ENCODE data around the gene CBX2.

Gene CBX2

DNA sequence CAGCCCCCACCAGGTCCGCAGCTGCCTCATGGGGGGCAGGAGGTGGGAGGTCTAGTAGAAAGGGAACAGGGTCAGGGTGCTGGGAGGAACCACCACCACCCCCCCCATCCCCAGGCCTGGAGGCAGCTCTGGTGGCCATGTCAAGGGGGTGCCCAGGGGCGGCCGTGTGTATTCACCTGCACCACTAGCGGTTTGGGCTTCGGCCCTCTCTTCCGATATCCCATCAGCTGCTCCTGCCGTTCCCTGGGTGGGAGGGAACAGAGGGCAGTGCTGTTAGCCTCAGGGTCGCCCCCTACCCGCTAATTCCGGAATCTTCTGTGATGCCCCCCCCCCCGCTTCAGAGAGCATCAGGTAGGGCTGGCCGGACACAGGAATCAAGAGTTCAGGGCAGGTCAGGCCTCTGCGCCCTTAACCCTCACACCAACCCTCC is 57.5 kb downstream of the CBX2 start:
- Histone ChIP-seq H3K27ac (ENCODE audit: low read depth, low read length) (no peak overlapping the region), H3K36me3 (ENCODE audit: control insufficient read depth, low read length) (peaks cover 55% of the 10 kb centered on the region), H3K79me2 (ENCODE audit: control insufficient read depth, low read length) (peaks cover 52% of the 10 kb centered on the region), H3F3A (ENCODE audit: control insufficient read depth, insufficient read depth) (peaks cover 20% of the 10 kb centered on the region), H3K4me2 (ENCODE audit: low read length) (no peak overlapping the region), H4K20me1 (ENCODE audit: control insufficient read depth, insufficient read depth, low read depth, low read length) (peaks cover 23% of the 10 kb centered on the region), H3K27me3 (ENCODE audit: control insufficient read depth, low read length) (peaks cover 6% of the 10 kb centered on the region), H3K4me3 (ENCODE audit: low read length) (no peak overlapping the region), H3K4me1 (ENCODE audit: control insufficient read depth, low read length) (peaks cover 46% of the 10 kb centered on the region), H3K9me2 (replicated peaks; ENCODE audit: control insufficient read depth, low read length) (no peaks in the 10 kb centered on the region), H3K9me3 (ENCODE audit: control insufficient read depth, insufficient read depth, low read length) (no peaks in the 10 kb centered on the region)
- TF ChIP-seq, protein P1, sequence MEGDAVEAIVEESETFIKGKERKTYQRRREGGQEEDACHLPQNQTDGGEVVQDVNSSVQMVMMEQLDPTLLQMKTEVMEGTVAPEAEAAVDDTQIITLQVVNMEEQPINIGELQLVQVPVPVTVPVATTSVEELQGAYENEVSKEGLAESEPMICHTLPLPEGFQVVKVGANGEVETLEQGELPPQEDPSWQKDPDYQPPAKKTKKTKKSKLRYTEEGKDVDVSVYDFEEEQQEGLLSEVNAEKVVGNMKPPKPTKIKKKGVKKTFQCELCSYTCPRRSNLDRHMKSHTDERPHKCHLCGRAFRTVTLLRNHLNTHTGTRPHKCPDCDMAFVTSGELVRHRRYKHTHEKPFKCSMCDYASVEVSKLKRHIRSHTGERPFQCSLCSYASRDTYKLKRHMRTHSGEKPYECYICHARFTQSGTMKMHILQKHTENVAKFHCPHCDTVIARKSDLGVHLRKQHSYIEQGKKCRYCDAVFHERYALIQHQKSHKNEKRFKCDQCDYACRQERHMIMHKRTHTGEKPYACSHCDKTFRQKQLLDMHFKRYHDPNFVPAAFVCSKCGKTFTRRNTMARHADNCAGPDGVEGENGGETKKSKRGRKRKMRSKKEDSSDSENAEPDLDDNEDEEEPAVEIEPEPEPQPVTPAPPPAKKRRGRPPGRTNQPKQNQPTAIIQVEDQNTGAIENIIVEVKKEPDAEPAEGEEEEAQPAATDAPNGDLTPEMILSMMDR (IDR thresholded peaks at IDR 0.05; ENCODE audit: low read depth, low read length, poor library complexity, severe bottlenecking) = no peak
- no peak for TF ChIP-seq EZH2phosphoT487 (IDR thresholded peaks at IDR 0.05; ENCODE audit: borderline replicate concordance, low read length)

DNA sequence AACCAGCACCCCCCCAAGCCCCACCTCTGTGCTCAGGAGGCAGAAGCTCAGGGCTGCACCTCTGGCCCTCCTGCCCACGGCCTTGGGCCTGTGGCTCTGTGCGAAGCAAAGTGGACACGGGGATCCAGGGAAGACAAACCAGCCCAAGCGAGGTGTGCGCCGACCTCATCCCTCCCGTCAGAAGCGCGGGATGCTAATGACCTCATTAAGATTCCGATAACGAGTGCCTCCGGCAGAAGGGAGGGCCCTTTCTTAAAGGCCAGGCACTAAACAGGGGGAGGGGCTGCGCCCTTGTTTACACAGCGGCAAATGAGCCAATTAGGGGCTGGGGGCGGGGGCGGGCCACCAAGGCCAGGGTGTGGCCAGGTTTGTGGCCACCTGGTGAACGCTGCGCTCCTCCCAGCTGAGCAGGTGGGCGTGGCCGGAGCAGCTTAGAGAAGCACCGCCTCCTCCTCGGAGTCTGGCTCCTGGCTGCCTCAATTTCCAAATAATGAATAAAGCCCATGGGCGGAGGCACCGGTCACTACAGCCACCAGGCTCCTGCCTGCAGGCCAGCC is 58.1 kb downstream of the CBX2 start:
- Histone ChIP-seq H3K9me2 (replicated peaks; ENCODE audit: control insufficient read depth, low read length) (no peaks in the 10 kb centered on the region), H3K4me3 (ENCODE audit: low read length) (peak overlapping the region; percentile 90), H3K79me2 (ENCODE audit: control insufficient read depth, low read length) (peaks cover 52% of the 10 kb centered on the region), H3K4me1 (ENCODE audit: control insufficient read depth, low read length) (peaks cover 40% of the 10 kb centered on the region), H3K27ac (ENCODE audit: low read depth, low read length) (peak overlapping the region; percentile 88), H4K20me1 (ENCODE audit: control insufficient read depth, insufficient read depth, low read depth, low read length) (peaks cover 20% of the 10 kb centered on the region), H3K27me3 (ENCODE audit: control insufficient read depth, low read length) (peaks cover 11% of the 10 kb centered on the region), H3F3A (ENCODE audit: control insufficient read depth, insufficient read depth) (peaks cover 16% of the 10 kb centered on the region), H3K9me3 (ENCODE audit: control insufficient read depth, insufficient read depth, low read length) (no peaks in the 10 kb centered on the region), H3K36me3 (ENCODE audit: control insufficient read depth, low read length) (peaks cover 55% of the 10 kb centered on the region), H3K4me2 (ENCODE audit: low read length) (peak overlapping the region; percentile 98)
- no peak for TF ChIP-seq EZH2phosphoT487 (IDR thresholded peaks at IDR 0.05; ENCODE audit: borderline replicate concordance, low read length)
- TF ChIP-seq, protein P1 (IDR thresholded peaks at IDR 0.05; ENCODE audit: low read depth, low read length, poor library complexity, severe bottlenecking) = no peak

DNA sequence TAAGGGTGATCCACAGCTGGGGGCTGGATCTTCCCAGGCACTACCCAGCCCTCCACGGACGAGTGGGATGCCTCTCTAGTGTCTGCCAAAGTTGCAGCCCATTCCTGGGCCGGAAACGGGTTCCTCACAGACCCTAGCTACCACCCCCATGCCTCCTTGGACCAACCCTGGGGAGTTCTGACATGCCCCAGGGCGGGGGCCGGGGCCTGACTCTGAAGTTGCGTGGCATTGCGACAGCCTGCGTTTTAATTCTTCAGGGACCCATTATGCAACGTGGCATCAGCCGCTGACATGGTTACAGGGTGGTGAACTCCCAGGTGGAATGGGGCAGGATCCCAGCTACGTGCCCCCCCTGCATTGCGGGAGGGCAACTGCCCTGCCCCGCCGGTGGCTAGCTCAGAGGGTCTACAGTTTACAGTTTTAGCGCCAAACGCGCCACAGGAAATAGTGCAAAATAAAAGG is 58.6 kb downstream of the CBX2 start:
- no peaks in the 10 kb centered on the region for H3K9me2 ChIP-seq (replicated peaks; ENCODE audit: control insufficient read depth, low read length)
- peak overlapping the region; percentile 88 for H3K27ac ChIP-seq (ENCODE audit: low read depth, low read length)
- H4K20me1 ChIP-seq (ENCODE audit: control insufficient read depth, insufficient read depth, low read depth, low read length) = peaks cover 14% of the 10 kb centered on the region
- peaks cover 35% of the 10 kb centered on the region for H3K4me1 ChIP-seq (ENCODE audit: control insufficient read depth, low read length)
- TF ChIP-seq EZH2phosphoT487 (IDR thresholded peaks at IDR 0.05; ENCODE audit: borderline replicate concordance, low read length) = no peak
- TF ChIP-seq, protein P1 (IDR thresholded peaks at IDR 0.05; ENCODE audit: low read depth, low read length, poor library complexity, severe bottlenecking) = no peak
- H3K4me3 ChIP-seq (ENCODE audit: low read length) = peak overlapping the region; percentile 90
- H3K4me2 ChIP-seq (ENCODE audit: low read length) = peak overlapping the region; percentile 98
- no peaks in the 10 kb centered on the region for H3K9me3 ChIP-seq (ENCODE audit: control insufficient read depth, insufficient read depth, low read length)
- H3K36me3 ChIP-seq (ENCODE audit: control insufficient read depth, low read length) = peaks cover 55% of the 10 kb centered on the region
- peaks cover 52% of the 10 kb centered on the region for H3K79me2 ChIP-seq (ENCODE audit: control insufficient read depth, low read length)
- H3K27me3 ChIP-seq (ENCODE audit: control insufficient read depth, low read length) = peaks cover 16% of the 10 kb centered on the region
- H3F3A ChIP-seq (ENCODE audit: control insufficient read depth, insufficient read depth) = peaks cover 16% of the 10 kb centered on the region

Measured in DOHH2 (cell line).